GM18861 (cell line): ENCODE results near the gene ZNF425.
"Not testable (repeated sequence)": the region's sequence is repeated elsewhere in the genome, so short reads cannot be mapped to it uniquely, and the experiment has no call there.

Source experiments
- ATAC-seq: cut with Tn5 transposase; IDR thresholded peaks from one replicate; pipeline ENCODE4 v1.9.1; 2021; ENCODE audit not compliant: unreplicated experiment

ZNF425 gene

DNA sequence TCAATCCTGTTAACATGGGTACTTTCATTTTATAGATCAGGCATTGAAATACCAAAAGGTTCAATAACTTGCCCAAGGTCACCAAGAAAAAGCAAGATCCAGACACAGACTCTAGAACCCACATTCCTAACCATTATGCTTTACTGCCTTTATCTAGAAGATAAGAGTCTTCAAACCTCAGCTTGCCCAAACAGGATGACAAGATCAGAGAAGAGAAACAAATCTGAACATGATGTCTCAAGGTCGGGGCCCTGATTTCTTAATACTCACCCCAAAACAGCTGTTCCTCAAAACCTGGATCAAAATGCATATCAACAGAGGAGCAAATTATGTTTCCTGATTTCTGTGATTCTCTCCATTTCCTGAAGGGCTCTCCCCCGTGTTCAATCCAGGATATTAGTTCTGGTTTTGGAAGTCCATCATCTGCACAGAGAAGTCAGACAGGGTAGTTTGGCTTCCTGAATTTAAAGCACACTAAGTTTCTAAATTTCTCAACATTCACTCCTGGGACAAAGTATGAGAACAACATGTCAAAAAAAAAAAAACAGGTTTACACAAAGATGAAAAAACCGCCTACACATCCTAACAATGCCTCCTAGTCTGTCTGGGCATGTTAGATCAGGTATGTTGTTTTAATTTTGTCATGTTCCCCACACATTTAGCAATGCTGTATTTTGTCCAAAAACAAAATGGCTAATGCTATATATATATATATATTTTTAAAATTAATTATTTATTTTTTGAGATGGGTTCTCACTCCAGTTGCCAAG lies 51.8 kb downstream of the ZNF425 start:
- no peak for ATAC-seq

DNA sequence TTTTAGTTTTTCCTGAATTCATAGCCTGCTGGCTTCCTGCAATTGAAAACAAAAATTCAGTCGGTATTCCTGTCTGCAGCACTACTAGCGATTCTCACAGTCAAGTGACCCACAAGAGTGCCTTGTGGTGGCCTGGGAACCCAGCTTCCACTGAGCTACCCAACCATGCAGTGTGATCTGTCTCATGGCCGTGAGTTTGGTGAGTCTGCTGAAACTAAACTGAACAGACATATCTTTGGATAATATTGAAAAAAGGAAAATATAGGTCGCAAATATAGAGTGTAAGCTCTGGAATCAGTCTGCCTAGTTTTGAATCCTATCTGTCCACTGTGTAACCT lies 53.7 kb downstream of the ZNF425 start:
- no peak for ATAC-seq

DNA sequence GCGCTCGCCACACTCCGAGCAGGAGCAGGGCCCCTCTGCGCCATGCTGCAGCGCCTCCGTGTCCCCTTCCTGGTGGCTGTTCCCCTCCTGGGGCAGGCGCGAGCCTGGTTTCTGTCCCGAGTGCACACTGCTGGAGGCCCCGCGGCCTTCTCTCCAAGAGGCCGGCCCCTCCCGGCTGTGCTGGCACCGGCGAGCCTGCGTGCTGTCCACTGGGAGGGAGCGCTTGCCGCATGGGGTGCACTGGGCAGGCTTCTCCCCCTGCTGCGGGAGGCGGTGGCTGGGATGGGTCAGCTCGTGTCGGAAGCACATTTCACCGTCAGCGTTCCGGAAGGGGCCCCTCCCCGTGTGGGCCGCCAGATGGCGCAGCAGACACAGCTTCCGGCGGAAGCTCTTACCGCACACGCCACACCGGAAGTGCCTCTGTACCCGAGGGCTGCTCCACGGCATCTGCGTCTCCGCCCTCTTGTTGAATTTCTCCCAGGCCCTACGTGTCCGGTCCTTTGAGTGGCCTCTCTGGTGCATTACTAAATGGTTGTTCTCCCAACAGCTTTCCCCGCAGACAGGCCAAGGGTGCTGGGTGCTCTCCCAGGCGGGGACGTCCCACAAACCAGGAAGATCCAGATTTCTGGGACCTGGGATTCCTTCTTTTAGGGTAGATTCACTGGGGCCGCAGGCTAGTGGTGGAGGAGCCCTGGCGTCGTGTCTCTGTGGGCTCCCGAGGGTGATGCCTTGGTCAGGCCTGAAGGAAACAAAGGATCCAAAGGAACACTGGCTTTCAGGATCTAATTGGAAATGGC lies 54.3 kb downstream of the ZNF425 start:
- ATAC-seq: no peak

DNA sequence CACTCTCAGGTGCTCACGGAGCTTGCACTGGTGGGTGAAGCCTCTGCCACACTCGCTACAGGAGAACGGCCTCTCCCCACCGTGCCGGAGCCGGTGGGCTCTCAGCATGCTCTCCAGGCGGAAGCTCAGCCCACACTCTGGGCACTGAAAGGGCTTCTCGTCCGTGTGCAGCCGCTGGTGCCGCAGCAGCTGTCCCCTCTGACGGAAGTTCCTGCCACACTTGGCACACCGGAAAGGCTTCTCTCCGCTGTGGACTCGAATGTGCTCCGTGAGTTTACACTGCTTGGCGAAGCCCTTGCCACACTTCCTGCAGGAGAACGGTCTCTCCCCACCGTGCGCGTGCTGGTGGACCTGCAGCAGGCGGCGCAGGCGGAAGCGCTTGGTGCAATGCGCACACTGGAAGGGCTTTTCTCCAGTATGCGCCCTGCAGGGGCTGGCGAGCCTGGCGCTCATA lies 54.9 kb downstream of the ZNF425 start:
- ATAC-seq: no peak

DNA sequence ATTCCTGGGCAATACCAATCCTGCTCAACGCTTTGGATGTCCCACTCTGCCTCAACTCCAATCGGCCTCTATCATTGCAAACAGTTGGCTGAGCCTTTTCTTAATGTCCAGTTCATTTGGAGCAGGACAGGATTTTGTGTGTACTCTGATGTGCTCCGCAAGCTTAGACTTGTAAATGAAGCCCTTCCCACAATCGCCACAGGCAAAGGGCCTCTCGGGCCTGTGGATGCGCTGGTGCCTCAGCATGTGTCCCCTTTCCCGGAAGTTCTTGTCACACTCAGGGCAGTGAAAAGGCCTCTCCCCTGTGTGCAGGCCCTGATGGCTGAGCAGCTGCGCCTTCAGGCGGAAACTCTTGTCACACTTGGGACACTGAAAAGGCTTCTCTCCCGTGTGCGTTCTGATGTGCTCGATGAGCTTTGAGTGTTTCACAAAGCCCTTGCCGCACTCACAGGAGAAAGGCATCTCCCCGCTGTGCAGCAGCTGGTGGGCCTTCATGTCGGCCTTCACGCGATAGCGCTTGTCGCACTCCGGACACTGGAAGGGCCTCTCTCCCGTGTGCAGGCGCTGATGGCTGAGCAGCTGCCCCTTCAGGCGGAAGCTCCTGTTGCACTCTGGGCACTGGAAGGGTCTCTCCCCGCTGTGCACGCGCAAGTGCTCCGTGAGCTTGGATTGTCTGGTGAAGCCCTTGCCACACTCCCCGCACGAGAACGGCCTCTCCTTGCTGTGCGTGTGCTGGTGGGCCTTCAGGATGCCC lies 55.6 kb downstream of the ZNF425 start:
- no peak for ATAC-seq

DNA sequence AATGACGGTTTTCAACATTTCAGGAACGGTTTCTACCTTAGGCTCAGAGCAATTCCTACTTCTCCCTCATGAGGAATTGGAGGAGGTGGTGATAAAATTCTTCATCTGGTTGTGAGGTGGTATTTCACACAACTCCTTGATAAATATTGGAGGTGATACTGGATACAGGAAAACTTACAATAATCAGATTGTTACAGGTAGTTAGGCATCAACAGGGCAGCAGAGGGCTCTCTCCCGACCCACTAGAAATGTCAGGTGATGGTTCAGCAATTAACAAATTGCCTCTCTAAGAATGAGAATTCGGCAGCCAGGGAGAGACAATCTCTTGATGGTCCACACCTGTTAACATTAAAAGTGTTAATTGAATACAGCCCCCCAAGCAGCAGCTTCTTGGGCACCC lies 58.3 kb downstream of the ZNF425 start:
- ATAC-seq: no peak

DNA sequence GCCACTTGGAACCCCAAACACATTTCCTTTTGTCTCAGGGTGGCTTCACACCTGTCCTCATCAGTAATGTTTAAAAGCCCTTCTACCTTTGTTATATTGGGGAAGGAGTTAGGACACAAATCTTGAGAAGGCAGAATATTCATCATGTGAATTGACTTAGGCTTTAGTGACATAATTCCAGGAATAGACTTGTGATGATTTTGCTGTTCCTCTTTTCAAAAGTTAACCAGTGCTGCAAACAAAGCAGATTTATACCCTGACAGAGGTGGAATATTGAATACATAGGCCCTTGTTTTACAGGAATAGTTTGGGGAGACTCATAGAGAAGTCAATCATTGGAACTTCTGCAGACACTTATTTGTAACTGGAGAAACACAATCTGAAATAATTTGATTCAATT lies 62.6 kb downstream of the ZNF425 start:
- ATAC-seq: no peak

DNA sequence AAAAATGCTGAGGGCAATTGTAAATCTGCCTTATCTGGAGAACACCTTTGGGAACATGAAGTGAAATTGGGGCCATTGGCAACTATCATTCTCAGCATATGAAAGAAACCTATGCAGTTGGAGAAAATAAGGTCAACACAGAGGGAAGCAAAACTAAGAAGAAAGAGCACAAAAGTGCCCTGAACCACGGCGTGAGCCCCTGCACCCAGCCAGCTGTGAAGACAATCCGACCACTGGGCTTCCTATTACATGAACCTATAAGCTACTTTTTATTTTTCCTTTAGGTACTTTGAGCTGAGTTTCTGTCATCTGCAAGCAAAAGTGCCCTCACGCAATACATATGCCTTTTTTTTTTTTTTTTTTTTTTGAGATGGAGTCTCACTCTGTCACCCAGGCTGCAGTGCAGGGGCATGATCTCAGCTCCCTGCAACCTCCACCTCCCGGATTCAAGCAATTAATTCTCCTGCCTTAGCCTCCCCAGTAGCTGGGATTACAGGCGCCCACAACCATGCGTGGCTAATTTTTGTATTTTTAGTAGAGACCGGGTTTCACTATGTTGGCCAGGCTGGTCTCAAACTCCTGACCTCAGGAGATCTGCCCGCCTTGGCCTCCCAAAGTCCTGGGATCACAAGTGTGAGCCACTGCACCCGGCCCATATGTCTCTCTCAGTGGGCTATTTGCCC lies 63.8 kb downstream of the ZNF425 start:
- ATAC-seq: not testable (repeated sequence)

DNA sequence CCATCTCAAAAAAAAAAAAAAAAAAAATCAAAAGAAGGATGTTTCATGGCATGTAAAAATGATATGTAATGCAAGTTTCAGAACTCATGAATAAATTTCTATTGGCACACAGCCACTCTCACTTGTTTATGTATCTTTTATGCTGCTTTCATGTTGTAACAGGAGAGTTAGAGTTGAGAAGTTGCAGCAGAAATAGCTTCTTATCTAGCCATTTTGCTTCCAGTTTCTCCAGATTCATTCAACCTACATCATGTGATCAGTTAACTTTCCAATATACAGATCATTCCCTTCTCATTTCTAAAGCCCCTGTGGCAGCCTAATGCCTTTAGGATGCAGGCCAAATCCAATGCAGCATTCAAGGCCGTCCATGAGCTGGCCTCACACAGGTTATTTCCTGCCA lies 66.0 kb downstream of the ZNF425 start:
- ATAC-seq: no peak

DNA sequence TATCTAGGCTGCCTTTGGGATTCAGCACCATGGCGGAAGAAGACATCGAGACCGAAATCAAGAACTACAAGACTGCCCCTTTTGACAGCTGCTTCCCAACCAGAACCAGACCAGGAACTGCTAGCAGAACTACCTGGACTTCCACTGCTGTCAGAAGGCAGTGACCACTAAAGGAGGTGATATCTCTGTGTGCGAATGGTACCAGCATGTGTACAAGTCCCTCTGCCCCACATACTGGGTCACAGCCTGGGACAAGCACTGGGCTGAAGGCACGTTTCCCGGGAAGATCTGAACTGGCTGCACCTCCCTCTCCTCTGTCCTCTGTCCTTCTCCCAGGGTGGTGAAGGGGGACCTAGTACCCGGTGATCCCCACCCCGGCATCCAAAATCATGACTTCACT lies 72.2 kb downstream of the ZNF425 start:
- ATAC-seq: no peak

DNA sequence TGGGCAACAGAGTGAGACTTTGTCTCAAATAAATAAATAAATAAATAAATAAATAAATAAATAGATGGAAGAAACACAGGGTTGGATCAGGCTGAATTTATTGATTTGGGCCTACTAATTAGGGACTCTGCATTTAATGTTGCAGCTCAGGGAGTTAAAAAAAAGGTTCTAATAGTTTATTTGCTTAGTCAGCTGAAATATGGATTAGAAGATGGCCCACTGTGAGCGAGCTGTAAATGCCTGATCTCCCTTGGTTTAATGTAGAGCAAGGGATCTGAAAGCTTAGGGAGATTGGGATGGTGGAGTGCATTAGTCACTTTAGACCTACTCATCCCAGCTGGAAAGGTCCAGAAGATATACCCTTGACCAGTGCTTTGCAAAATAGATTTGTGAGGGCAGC lies 72.7 kb downstream of the ZNF425 start:
- no peak for ATAC-seq
